ENCODE measurements around the gene PHRF1.

The PHRF1 gene

DNA sequence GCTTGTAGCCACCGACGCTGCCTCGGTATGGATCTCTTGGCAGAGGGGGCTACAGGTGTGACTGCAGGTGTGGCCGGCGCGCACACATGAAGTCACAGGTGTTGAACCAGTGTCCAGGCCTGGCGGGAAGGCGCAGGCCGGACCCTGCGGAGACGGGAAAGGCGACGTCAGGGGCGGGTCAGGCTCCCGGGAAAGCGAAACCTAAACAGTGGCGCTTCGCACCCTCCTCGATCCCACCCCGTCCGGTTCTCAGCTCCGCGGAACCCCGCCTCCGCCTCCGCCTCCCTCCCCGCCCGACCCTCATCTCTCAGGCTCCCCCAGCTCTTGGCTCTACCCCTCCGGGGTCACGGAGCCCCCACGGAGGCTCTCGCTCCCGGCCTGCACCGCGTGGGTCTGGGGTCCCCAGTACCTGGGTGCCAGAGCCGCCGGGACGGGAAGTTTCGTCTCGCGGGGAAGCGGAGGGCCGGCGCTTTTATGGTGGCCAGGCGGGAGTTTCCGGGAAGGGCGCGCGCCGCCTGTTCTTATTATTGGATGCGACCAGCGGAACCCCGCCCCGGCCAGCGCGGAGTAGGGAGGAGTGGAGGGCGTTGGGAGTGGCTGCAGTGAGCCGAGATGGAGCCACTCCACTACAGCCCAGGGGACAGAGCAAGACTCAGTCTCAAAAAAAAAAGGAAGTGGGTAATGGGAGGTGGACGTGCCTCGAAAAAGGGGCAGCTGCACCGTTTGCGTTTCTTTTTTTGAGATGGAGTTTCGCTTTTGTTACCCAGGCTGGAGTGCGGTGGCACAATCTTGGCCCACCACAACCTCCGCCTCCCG lies 39.4 kb downstream of the PHRF1 start, which contains the start of gene IRF7:
Gene IRF7, minus strand, starts transcription at position 447 of the 816 bp plus-strand sequence. CDS start 586 bp downstream, outside the sequence.
- H3K4me3 ChIP-seq (ENCODE audit: low read depth, low read length): peak within 1 kb of the TSS; percentile 77
- POLR2A ChIA-PET: no interaction called here
- CTCF ChIA-PET: no interaction called here
- peak; percentile 37 for DNase-seq (ENCODE audit: low read depth, low spot score)
- TF ChIP-seq, protein P1, sequence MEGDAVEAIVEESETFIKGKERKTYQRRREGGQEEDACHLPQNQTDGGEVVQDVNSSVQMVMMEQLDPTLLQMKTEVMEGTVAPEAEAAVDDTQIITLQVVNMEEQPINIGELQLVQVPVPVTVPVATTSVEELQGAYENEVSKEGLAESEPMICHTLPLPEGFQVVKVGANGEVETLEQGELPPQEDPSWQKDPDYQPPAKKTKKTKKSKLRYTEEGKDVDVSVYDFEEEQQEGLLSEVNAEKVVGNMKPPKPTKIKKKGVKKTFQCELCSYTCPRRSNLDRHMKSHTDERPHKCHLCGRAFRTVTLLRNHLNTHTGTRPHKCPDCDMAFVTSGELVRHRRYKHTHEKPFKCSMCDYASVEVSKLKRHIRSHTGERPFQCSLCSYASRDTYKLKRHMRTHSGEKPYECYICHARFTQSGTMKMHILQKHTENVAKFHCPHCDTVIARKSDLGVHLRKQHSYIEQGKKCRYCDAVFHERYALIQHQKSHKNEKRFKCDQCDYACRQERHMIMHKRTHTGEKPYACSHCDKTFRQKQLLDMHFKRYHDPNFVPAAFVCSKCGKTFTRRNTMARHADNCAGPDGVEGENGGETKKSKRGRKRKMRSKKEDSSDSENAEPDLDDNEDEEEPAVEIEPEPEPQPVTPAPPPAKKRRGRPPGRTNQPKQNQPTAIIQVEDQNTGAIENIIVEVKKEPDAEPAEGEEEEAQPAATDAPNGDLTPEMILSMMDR (IDR thresholded peaks at IDR 0.05; ENCODE audit: insufficient read depth, low read length, missing control alignments): no peak

DNA sequence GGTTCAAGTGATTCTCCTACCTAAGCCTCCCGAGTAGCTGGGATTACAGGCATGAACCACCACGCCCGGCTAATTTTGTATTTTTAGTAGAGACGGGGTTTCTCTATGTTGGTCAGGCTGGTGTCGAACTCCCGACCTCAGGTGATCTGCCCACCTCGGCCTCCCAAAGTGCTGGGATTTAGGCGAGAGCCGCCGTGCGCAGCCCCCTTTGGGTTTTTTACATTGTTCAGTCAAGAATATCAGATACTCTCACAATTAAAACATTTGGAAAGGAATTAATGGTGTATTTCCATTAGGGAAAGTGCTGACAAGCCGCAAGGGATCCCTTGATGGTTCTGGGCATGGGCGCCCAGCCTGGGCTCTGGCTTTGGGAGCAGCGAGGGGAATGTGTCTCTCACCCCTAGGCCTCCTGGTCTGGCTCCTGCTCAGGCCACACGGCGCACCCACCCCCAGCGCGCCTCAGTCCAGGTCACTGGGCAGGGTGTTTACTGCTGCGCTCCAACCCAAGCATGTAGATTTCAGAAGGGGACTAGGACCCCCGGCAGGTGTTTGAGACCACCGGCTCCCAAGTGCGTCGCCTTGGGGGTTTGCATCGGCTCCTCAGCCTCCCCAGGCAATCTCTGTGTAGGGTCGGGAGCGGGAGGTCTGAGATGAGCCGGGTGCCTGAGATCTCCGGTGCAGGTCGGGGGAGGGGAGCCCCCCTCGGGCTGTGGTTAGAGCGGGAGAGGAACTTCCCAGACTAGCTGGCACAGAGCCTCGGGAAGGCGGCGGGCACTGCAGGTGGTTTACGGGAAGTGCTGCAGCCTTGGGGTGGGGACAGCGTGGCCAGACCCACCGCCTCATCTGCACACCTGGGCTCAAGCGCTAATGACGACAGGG lies 40.3 kb downstream of the PHRF1 start:
- ChIA-PET CTCF (no interaction called here), POLR2A (no interaction called here)
- TF ChIP-seq, protein P1 (IDR thresholded peaks at IDR 0.05; ENCODE audit: insufficient read depth, low read length, missing control alignments): no peak
- no peak for DNase-seq (ENCODE audit: low read depth, low spot score)
- H3K4me3 ChIP-seq (ENCODE audit: low read depth, low read length): no peak overlapping the region

DNA sequence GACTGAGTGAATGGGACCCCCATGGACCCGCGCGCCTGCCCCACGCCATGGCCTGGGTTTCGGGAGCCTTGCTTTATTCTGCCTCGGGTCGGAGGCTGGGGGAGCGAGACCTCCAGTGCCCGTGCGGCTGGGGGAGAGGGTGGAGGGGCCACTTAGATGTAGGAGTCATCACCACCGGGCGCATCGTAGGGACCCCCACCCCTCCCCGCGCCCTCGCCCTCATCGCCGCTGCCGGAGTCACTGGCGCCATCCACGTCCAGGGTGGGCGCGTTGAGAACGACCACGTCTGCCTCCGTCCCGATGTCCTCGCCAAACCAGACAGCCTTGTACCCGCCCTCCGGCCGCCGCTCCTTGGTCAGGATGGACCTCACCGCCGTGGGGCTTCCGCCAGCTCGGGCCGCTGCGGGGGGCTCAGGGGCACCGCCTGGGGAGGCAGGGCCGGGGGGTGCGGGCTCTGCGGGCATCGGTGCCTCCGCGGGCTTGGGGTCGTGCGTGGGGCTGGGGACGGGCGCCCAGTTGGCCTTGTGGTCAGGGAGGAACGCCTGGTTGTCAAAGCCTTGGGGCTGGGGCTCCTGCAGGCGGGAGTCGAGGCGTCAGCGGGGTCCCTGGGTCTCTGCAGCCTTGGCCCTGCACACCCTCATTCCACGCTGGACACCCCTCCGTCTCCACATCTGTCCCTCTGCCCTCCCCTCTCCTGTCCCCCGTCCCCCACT lies 41.1 kb downstream of the PHRF1 start:
- CTCF ChIA-PET: no interaction called here

DNA sequence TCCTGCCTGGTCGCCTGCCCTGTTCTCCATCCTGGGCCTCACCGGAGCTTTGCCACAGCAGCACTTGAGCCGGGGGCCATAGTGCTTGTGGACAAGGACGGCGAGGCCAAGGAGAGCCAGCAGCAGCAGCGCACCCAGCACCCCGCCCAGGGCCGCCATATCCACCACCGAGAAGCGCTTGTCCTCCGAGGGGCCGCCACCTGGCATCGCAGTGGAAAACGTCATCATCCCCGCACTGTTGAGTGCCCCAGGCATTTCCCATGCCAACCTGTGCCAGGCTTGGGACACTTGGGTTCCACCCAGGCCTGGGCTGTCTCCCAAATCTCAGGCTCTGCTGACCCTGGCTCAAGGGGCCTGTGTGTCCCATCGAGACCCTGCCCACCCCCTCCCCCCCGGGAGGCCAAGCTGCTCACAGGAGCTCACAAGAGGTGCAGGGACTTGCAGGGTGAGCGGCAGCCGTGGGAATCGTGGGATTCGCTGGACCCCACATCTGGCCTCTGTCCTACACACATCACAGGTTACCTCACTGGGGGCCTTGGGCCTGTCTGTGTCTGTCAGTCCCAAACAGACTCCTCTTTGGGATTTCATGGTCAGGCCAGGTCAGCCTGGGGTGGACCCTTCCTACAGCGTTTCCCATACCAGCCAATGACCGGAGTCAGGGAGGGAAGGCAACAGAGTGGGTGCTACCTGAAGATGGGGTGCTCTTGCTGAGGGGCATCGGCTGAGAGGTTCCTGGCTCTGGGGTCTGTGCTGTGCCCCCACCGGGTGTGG lies 41.8 kb downstream of the PHRF1 start:
- no peak for DNase-seq (ENCODE audit: low read depth, low spot score)
- TF ChIP-seq, protein P1 (IDR thresholded peaks at IDR 0.05; ENCODE audit: insufficient read depth, low read length, missing control alignments): no peak
- ChIA-PET POLR2A (no interaction called here), CTCF (no interaction called here)
- H3K4me3 ChIP-seq (ENCODE audit: low read depth, low read length): no peak overlapping the region

More for the DNA sequence above, 41.1 kb downstream of the PHRF1 start:
- DNase-seq (ENCODE audit: low read depth, low spot score): no peak
- TF ChIP-seq, protein P1 (IDR thresholded peaks at IDR 0.05; ENCODE audit: insufficient read depth, low read length, missing control alignments): no peak
- no peak overlapping the region for H3K4me3 ChIP-seq (ENCODE audit: low read depth, low read length)
- POLR2A ChIA-PET: no interaction called here

DNA sequence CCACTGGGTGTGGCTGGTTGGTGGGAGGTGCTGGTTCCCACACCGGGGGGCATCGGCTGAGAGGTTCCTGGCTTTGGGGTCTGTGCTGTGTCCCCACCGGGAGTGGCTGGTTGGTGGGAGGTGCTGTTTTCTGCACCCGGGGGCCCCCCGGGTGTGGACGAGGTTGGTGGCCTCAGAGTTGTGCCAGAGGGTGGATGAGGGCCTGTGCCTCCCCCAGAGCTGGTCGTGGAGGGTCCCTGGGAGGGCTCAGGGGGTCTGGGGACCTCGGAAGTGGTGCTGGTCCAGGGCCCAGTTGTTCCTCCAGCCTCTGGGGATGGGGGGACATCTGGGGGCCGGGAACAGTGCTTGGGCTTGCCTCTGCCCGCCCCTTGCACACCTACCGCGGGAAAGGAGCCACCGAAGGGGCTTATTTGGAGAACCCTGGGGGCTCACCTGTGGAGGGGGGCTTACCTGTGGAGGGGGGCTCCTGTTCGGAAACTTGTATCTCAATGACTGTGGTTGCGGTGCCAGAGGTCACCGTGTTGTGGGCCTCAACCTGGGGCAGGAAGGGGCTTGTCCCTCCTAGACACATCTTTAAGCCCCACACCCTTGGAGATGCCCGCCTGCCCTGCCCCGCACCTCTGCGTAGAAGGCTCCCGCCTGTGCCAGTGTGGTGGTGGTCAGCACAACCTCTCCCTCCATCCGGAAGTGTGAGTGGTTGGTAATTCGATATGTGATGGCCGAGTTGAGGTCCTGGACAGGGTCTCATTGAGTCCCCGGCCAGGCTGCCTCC lies 42.8 kb downstream of the PHRF1 start:
- ChIA-PET POLR2A (no interaction called here), CTCF (no interaction called here)
- TF ChIP-seq, protein P1 (IDR thresholded peaks at IDR 0.05; ENCODE audit: insufficient read depth, low read length, missing control alignments): no peak
- DNase-seq (ENCODE audit: low read depth, low spot score): no peak
- H3K4me3 ChIP-seq (ENCODE audit: low read depth, low read length): no peak overlapping the region
